ENCODE data around the gene DCAF12. TPM values are rescaled to one million over a fixed set of nuclear protein-coding genes. Genes with fewer than 3 reads are reported as not detected.

Gene DCAF12
- total and polyA plus RNA-seq, 2 of the 13 experiments (the other 11 are each of a cell fraction or from before 2014, with no cell fraction given) = 26.8 to 37.4 TPM

GRCh38 chr9:34126207-34127034, at the start of gene DCAF12 (continued):
- peak; percentile 87; the same call in 1 of the 2 replicates for TF ChIP-seq CAMTA2 (CRISPR knock-in tag; IDR thresholded peaks at IDR 0.05; ENCODE audit: borderline replicate concordance)
- peak; percentile 74 for TF ChIP-seq ZMYM4 (CRISPR knock-in tag; IDR thresholded peaks at IDR 0.05)
- no peak for TF ChIP-seq GTF3A (CRISPR knock-in tag; conservative IDR thresholded peaks at IDR 0.05)
- TF ChIP-seq REXO4 (CRISPR knock-in tag; IDR thresholded peaks at IDR 0.05; ENCODE audit: borderline replicate concordance) = no peak; the same call in 1 of the 2 replicates
- TF ChIP-seq ZNF629 (CRISPR knock-in tag; conservative IDR thresholded peaks at IDR 0.05) = no peak
- no peak for TF ChIP-seq NPAS2 (CRISPR knock-in tag; IDR thresholded peaks at IDR 0.05; ENCODE audit: borderline replicate concordance)
- TF ChIP-seq UBTF (CRISPR knock-in tag; IDR thresholded peaks at IDR 0.05) = peak; percentile 95
- peak; percentile 91 for TF ChIP-seq MAX (IDR thresholded peaks at IDR 0.05)
- TF ChIP-seq SIX1 (CRISPR knock-in tag; IDR thresholded peaks at IDR 0.05; ENCODE audit: borderline replicate concordance) = no peak
- TF ChIP-seq ZNF607 (CRISPR knock-in tag; IDR thresholded peaks at IDR 0.05; ENCODE audit: borderline replicate concordance) = peak; percentile 39; the same call in 1 of the 2 replicates
- TF ChIP-seq ATF2 (CRISPR knock-in tag; IDR thresholded peaks at IDR 0.05) = no peak
- peak; percentile 48 for TF ChIP-seq CREM (IDR thresholded peaks at IDR 0.05)
- TF ChIP-seq CREM (CRISPR knock-in tag; IDR thresholded peaks at IDR 0.05) = no peak
- TF ChIP-seq HOXA5 (CRISPR knock-in tag; IDR thresholded peaks at IDR 0.05) = no peak; the same call in 1 of the 2 replicates
- TF ChIP-seq ZNF121 (CRISPR knock-in tag; IDR thresholded peaks at IDR 0.05) = no peak
- no peak for TF ChIP-seq MBD4 (IDR thresholded peaks at IDR 0.05; ENCODE audit: borderline replicate concordance, low read length)
- peak; percentile 62; the same call in 1 of the 2 replicates for TF ChIP-seq SIN3A (IDR thresholded peaks at IDR 0.05; ENCODE audit: borderline replicate concordance, low read depth, low read length)
- TF ChIP-seq SAFB2 (CRISPR knock-in tag; IDR thresholded peaks at IDR 0.05; ENCODE audit: borderline replicate concordance, low read depth) = no peak
- no peak for TF ChIP-seq FOXA1 (IDR thresholded peaks at IDR 0.05)
- 0 out of 2 replicates have a peak, but pooled peaks have one; percentile 1 for TF ChIP-seq FOXA1 (CRISPR knock-in tag; IDR thresholded peaks at IDR 0.05)
